Measurements from ENCODE around the gene EXTL2. TPM values are rescaled to one million over a fixed set of nuclear protein-coding genes. Genes with fewer than 3 reads are reported as not detected.
A peak's percentile ranks its signal among the peaks of the same experiment; 100 is the strongest.
"Not testable (repeated sequence)": the region's sequence is repeated elsewhere in the genome, so short reads cannot be mapped to it uniquely, and the experiment has no call there.

Gene EXTL2
- polyA plus RNA-seq, 10 donors, result 32.4 to 45.5 (median 37.7) TPM

DNA sequence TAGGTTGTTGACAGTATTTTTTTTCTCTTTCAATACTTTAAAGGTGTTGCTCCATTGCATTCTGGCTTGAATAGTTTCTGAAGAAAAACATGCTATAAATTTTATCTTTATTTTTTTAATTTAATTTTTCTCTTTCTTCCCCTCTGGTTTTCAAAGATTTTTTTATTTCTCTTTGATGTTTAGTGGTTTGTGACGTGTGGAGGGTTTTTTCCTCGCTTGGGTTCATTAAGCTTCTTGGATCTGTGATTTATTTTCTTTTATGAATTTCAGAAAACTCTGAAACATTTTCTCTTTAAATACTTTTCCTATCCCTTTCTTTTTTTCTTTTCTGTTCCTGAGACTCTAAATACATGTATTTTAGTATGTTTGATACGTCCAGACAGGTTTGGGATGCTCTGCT lies 10.5 kb upstream of the EXTL2 start:
- no peak for DNase-seq

DNA sequence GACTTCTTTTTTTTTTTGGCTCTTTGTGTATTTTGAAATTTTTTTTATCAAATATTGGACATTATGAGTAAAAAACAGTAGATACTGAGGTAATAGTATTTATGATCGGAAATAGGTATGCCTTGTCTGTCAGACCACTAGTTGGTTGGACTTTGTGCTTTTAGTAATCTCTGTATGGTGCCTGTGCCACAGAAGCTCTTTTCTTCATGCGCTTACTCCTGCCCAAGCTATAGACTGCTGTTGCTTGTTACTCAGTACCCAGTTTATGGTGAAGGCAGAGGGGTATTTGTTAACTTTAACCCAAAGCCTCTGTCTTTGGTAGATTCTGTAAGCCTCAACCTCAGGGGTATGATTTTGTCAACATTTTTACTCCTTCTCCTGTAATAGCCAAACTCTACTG lies 9.9 kb upstream of the EXTL2 start:
- DNase-seq, result no peak

- no peak for DNase-seq
Observed at GRCh38 chr1:100903777-100904176, 9.1 kb upstream of the EXTL2 start.

- no peak for DNase-seq
Observed at GRCh38 chr1:100902365-100902764, 7.7 kb upstream of the EXTL2 start.

GRCh38 chr1:100896481-100896982 lies 1.9 kb upstream of the EXTL2 start:
- DNase-seq, result peak; percentile 18 to 76 (median 48)

DNA sequence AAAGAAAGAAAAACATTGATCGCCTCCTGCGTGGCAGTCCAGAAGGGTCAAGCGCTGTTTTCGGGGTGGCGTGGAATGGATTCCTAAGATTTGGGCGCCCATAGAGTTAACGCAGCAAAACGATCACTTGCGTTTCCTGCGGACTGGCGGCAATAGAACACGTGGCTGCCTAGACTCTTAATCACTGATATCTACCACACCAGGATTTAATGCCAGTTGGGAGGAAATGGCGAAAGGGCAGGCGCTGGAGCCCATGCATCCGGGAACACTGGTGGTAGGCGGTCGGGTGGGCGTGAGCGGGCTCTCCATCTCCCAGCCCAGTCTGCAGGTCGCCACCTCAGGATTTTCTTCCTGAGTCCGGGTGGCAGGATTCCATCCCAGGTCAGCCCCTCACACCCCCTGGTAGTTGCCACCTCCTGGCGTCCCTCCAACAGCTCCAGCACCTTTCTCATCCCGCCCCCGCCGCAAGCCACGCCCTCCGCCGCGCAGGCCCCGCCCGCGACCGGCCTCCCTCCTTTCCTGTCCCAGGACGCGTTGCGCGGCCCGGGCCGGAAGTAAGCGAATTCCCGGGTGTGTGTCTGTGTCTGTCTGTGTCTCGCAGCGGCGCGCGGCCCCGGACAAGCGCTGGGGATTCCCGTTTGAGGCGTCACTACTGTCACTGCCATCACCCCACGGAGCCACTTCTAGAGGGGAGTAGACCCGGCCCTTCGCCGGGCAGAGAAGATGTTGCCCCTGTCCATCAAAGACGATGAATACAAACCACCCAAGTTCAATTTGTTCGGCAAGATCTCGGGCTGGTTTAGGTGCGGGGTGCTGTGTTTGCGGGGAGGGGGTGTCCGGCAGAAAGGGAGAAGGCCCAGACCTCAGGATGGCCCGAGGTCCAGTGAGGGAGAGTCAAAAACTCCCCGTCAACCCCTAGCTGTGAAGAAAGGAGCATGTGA lies 1.2 kb upstream of the EXTL2 start, which contains the start of gene SLC30A7:
SLC30A7 (plus strand) TSS at position 551 of the 941 bp plus-strand sequence; CDS start at position 724, 173 bp downstream.
- peak; percentile 92 to 97 (median 93) for DNase-seq

DNA sequence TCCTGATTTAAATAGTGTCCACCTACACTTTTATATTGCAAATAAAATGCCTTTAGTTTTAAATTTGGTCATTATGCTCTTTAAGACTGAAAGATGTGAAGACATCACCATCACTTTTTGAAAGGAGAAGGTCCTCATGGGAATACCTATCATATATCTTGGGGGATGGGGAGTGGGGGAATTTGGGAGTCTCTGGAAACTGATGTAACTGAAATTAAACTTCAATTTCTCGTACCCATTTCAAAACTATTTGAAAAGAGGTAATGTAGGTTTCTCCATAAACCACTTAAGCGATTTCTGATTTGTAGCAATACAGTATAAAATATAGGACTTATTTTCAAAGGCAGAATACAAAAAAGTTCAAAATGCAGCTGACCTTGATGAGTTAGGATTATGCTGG lies 924 bp downstream of the EXTL2 start:
- DNase-seq, result peak in 1 of 3 donors; percentile 8

GRCh38 chr1:100892554-100892953 lies 2.1 kb downstream of the EXTL2 start:
- DNase-seq, result no peak

DNA sequence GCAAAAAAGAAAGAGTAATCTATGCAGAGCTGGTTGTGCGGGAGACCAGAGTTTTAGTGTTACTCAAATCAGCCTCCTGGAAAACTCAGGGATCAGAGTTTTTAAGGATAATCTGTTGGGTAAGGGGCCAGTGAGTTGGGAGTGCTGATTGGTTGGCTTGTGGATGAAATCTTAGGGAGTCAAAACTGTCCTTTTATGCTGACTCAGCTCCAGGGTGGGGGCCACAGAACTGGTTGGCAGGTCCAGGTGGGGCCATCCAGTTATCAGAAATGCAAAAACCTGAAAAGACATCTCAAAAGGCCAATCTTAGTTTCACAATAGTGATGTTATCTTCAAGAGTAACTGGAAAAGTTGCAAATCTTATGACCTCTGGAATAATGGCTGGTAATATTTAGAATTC lies 3.3 kb downstream of the EXTL2 start:
- no peak for DNase-seq

GRCh38 chr1:100889869-100890482 lies 4.7 kb downstream of the EXTL2 start:
- not testable (repeated sequence) for DNase-seq

- not testable (repeated sequence) for DNase-seq
Observed at GRCh38 chr1:100889007-100889406, 5.6 kb downstream of the EXTL2 start.

GRCh38 chr1:100883963-100884362 lies 10.7 kb downstream of the EXTL2 start:
- DNase-seq, result peak in 1 of 3 donors; percentile 5

GRCh38 chr1:100882698-100883097 lies 11.9 kb downstream of the EXTL2 start:
- DNase-seq, result no peak

DNA sequence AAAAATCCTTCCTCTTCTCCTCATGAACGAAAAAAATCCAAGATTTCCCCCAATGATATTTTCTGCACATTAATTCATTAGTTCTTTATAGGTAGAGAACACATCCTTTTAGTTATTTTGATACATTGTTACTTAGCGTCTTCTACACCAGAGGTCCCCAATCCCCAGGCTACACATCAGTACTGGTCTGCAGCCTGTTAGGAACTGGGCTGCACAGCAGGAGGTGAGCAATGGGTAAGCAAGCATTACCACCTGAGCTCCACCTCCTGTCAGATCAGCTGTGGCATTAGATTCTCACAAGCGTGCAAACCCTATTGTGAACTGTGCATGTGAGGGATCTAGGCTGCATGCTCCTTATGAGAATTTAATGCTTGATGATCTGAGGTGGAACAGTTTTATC lies 13.0 kb downstream of the EXTL2 start:
- DNase-seq, result no peak

DNA sequence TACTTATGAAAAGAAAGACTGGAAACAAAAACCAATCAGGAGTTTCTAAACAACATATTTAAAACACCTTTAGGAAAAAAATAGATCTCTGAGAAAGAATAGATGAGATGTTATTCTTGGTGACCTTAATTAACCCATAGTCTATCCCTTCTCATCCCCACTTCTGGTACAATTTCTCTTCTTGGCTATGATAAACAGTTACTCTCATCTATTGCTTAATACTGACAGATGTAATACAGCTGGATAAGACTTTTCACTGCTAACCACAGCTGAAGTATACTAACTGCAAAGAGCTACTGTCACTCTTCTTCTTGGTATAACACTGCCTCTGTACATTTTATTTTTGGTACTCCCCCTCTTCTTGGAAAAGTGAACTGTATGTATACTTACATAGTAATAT lies 15.2 kb downstream of the EXTL2 start:
- DNase-seq, result no peak

GRCh38 chr1:100876291-100876690 lies 18.4 kb downstream of the EXTL2 start:
- DNase-seq, result no peak

DNA sequence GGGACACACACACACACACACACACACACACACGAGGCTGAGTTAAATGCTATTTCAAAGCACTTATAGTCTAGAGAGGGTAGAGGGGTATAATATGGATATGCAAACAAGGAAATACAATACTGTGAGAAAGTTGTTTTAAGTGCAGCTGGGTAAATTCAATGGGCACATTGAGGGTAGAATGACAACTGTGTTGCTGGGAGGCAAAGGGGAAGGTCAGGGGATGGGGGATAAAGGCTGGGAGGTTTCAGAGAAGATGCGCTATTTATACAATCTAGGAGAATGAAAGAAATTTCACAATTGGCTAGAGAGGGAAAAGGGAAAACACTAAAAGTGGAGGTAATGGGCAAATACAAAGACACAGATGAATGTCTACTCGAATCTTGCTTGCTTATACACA lies 19.4 kb downstream of the EXTL2 start:
- DNase-seq, result no peak

DNA sequence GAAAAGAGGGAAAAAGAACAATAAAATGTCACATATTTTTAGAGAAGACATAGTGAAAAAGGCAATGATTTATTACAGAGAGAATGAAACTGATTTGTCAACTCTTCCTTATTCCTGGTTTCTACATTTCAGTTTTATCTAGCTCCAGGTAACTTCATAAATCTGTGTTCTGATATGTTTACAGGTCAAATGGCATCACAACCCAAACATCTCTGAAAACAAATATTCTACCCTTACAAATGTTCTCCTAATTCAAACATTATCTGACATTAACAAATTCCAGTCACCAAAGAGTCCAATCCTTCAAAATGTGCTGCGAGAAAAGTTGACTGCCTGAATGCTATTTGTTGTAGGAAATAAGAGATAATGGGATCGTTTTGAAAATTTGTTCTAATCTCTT lies 20.2 kb downstream of the EXTL2 start:
- DNase-seq, result no peak

- DNase-seq, result no peak
Observed at GRCh38 chr1:100869996-100870395, 24.6 kb downstream of the EXTL2 start.

- peak; percentile 30 to 66 (median 55) for DNase-seq
Observed at GRCh38 chr1:100868364-100868995, 26.2 kb downstream of the EXTL2 start.

GRCh38 chr1:100866901-100867206 lies 27.8 kb downstream of the EXTL2 start:
- DNase-seq, result no peak

Data from muscle of back (tissue), 11 donors.